22Rv1 (cell line): ENCODE results near the gene CBX5.

ENCODE experiments used
- CTCF ChIP-seq: fragments of 450-650 bp; IDR thresholded peaks from 2 replicates; pipeline ENCODE4 v1.5.1; 2017; ENCODE audit warnings: mild to moderate bottlenecking
- ZFX ChIP-seq: fragments of 450-650 bp; IDR thresholded peaks from 2 replicates; pipeline ENCODE4 v1.6.1; 2017; ENCODE audit warnings: antibody characterized with exemption, borderline replicate concordance

DNA sequence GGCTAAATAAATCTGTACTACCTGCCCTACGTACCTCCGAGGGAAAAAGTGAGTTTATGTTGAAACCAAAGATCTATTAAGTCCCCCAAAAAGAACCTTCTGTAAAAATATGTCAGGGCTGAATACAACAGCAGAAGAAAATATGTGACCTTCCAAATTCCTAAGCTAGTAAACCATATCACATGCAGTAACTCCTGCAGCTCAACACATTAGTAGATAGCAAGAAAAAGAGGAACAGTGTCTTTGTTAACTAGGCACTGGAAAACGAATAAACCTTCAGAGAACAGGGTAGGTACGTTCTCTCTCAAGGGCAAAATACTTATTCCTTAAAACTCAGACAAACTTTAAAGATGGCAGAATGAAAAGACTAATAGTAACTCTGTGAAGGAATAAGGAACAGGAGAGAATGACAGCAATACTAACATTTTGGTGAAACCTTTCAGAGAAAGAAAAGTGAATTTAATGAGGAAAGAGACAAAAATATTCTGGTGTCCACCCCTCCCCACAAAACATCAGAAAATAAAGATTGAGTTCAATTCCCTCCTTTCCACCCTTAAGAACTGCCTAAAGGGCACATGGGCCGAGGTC is 18.0 kb downstream of the CBX5 start:
- TF ChIP-seq CTCF (no peak), ZFX (no peak)
